Upper lobe of left lung (tissue), 6 donors: ENCODE measurements around the gene KCNMA1. TPM values are rescaled to one million over a fixed set of nuclear protein-coding genes. Genes with fewer than 3 reads are reported as not detected.

ENCODE experiments used
- ATAC-seq, 2 donors: fragments of 200-7000 bp; cut with Tn5 transposase; one replicate each; pipeline ENCODE4 v1.9.1; 2022; ENCODE audit warnings: mild to moderate bottlenecking in 2 of 2, moderate library complexity in 2 of 2; ENCODE audit not compliant: low FRiP score in 2 of 2
- DNase-seq, 2 donors: peaks; one replicate each; pipeline ENCODE4 v3.0.0-alpha.2; 2019 to 2020
- H3K27ac ChIP-seq, 4 donors: fragments of 200-600 bp; sonication (generic); one replicate each; pipeline ENCODE4 v1.5.1; 2016 to 2019
- H3K27me3 ChIP-seq, 4 donors: fragments of 200-600 bp; sonication (generic); one replicate each; pipeline ENCODE4 v1.5.1; 2017 to 2019
- H3K36me3 ChIP-seq, 4 donors: fragments of 200-600 bp; sonication (generic); one replicate each; pipeline ENCODE4 v1.5.1; 2016 to 2019
- H3K4me1 ChIP-seq, 4 donors: fragments of 200-600 bp; sonication (generic); one replicate each; pipeline ENCODE4 v1.5.1; 2018 to 2019
- H3K4me3 ChIP-seq, 4 donors: fragments of 200-600 bp; sonication (generic); one replicate each; pipeline ENCODE4 v1.5.1; 2017 to 2019; ENCODE audit warnings: mild to moderate bottlenecking in 2 of 4, moderate library complexity in 1 of 4
- H3K9me3 ChIP-seq, 4 donors: fragments of 200-600 bp; sonication (generic); one replicate each; pipeline ENCODE4 v1.5.1; 2018 to 2019
- CTCF ChIP-seq, 6 experiments: fragments of 450-650 bp in 4 of 6; fragments of 200-600 bp in 2 of 6; sonication (generic) in 2 of 6; IDR thresholded peaks; one replicate each; pipeline ENCODE4 v1.5.1; 2016 to 2019; ENCODE audit warnings: antibody characterized with exemption in 6 of 6
- EP300 ChIP-seq, 4 donors: sonication (generic); formaldehyde crosslinking; IDR thresholded peaks; one replicate each; pipeline ENCODE4 v1.5.1; 2017; ENCODE audit warnings: antibody characterized with exemption in 4 of 4, control low read depth in 2 of 4
- POLR2A ChIP-seq, 4 donors: fragments of 450-650 bp; IDR thresholded peaks; one replicate each; pipeline ENCODE4 v1.5.1; 2016 to 2017; ENCODE audit warnings: antibody characterized with exemption in 4 of 4, mild to moderate bottlenecking in 2 of 4
- POLR2AphosphoS5 ChIP-seq, 2 donors: sonication (generic); formaldehyde crosslinking; IDR thresholded peaks; one replicate each; pipeline ENCODE4 v1.5.1; 2017; ENCODE audit warnings: antibody characterized with exemption in 2 of 2
- WGBS, 2 donors: methylation state at CpG; one replicate each; pipeline ENCODE4 v1.1.5; 2017 to 2018; 5-methylcytosine and 5-hydroxymethylcytosine counted together
- total RNA-seq, 6 donors: library from RNA; depleted of rRNA in 4 of 6; stranded (reverse); fragments of >200 nt in 4 of 6; gene quantifications; one replicate each; pipeline versions ENCODE4 v1.1.0 to v1.2.1, GENCODE V29; 2016 to 2021
- donor health status: DM: no; HTN: no; CAD: no; lungs with moderate emphysema.
- donor health status: DM: no; HTN: yes; CAD: no; lungs with severe emphysema.

Gene KCNMA1
- total RNA-seq, 6 donors from 2014 or later = 5.8 to 107 (median 22.0) TPM

DNA sequence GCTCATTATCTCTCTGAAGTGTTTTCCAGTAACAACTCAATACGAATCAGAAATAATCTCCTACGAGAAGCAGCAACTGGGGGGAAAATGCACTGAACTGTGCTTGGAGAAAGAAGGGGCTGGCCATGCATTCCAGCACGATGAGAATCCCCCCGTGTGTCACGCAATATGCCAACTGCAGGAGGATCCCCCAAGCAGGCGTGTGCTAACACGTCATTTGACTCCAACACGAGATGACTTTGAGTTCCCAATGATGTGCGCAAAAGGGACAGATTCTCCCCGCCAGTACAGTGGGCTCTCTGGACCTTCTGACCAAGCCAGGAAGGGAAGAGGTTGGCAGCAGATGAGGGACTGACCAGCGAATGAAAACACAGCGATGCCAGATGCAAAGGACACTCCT is 105.5 kb downstream of the KCNMA1 start:
- Histone ChIP-seq H3K4me1 (no peaks in the 10 kb centered on the region), H3K9me3 (no peaks in the 10 kb centered on the region), H3K4me3 (no peak overlapping the region), H3K36me3 (no peaks in the 10 kb centered on the region), H3K27ac (peak overlapping the region in 1 of 4 donors; percentile 77), H3K27me3 (no peaks in the 10 kb centered on the region)
- DNase-seq = no peak
- 78 to 81% methylated on average over 12 of the region's 12 CpGs for WGBS, 2 donors
- TF ChIP-seq POLR2A (IDR thresholded peaks at IDR 0.05) (no peak), CTCF (IDR thresholded peaks at IDR 0.05) (no peak), EP300 (IDR thresholded peaks at IDR 0.05) (no peak), POLR2AphosphoS5 (IDR thresholded peaks at IDR 0.05) (no peak)
- ATAC-seq = no peak

GRCh38 chr10:77531441-77532001 is 106.1 kb downstream of the KCNMA1 start:
- H3K27ac ChIP-seq = peak overlapping the region in 2 of 4 donors; percentile 27 to 77
- no peaks in the 10 kb centered on the region for H3K9me3 ChIP-seq
- peak in 1 of 4 donors; percentile 38 for TF ChIP-seq POLR2A (IDR thresholded peaks at IDR 0.05)
- no peak for TF ChIP-seq CTCF (IDR thresholded peaks at IDR 0.05)
- no peaks in the 10 kb centered on the region for H3K4me1 ChIP-seq
- 44 to 55% methylated on average over 7 to 10 of the region's 10 CpGs for whole genome bisulfite sequencing, 2 donors
- H3K36me3 ChIP-seq = no peaks in the 10 kb centered on the region
- ATAC-seq = peak in 1 of 2 donors; percentile 84
- DNase-seq = peak in 1 of 2 donors; percentile 46
- no peak overlapping the region for H3K4me3 ChIP-seq
- no peaks in the 10 kb centered on the region for H3K27me3 ChIP-seq

GRCh38 chr10:77530011-77530410 is 107.6 kb downstream of the KCNMA1 start:
- H3K36me3 ChIP-seq = no peaks in the 10 kb centered on the region
- TF ChIP-seq EP300 (IDR thresholded peaks at IDR 0.05) (no peak), POLR2AphosphoS5 (IDR thresholded peaks at IDR 0.05) (no peak), CTCF (IDR thresholded peaks at IDR 0.05) (no peak), POLR2A (IDR thresholded peaks at IDR 0.05) (no peak)
- no peaks in the 10 kb centered on the region for H3K9me3 ChIP-seq
- 74 to 77% methylated on average over 3 of the region's 3 CpGs for WGBS, 2 donors
- no peak for ATAC-seq
- H3K27ac ChIP-seq = peak overlapping the region in 2 of 4 donors; percentile 35 to 77
- no peaks in the 10 kb centered on the region for H3K4me1 ChIP-seq
- H3K4me3 ChIP-seq = no peak overlapping the region
- no peak for DNase-seq
- no peaks in the 10 kb centered on the region for H3K27me3 ChIP-seq

- H3K27ac ChIP-seq = peak overlapping the region in 1 of 4 donors; percentile 77
- no peak overlapping the region for H3K4me3 ChIP-seq
- no peak for TF ChIP-seq POLR2AphosphoS5 (IDR thresholded peaks at IDR 0.05)
- no peak for TF ChIP-seq CTCF (IDR thresholded peaks at IDR 0.05)
- no peak for TF ChIP-seq POLR2A (IDR thresholded peaks at IDR 0.05)
- no peak for TF ChIP-seq EP300 (IDR thresholded peaks at IDR 0.05)
- no peaks in the 10 kb centered on the region for H3K27me3 ChIP-seq
- 74 to 85% methylated on average over 3 of the region's 3 CpGs for WGBS, 2 donors
- no peaks in the 10 kb centered on the region for H3K36me3 ChIP-seq
- no peaks in the 10 kb centered on the region for H3K9me3 ChIP-seq
- ATAC-seq (no peak), DNase-seq (no peak)
- H3K4me1 ChIP-seq = no peaks in the 10 kb centered on the region
Measured at GRCh38 chr10:77529050-77529576, 108.5 kb downstream of the KCNMA1 start.

- 89 to 93% methylated on average over 1 to 2 of the region's 2 CpGs for WGBS, 2 donors
- DNase-seq (no peak), ATAC-seq (no peak)
- Histone ChIP-seq H3K4me3 (no peak overlapping the region), H3K27ac (peak overlapping the region in 1 of 4 donors; percentile 21), H3K27me3 (no peaks in the 10 kb centered on the region), H3K4me1 (no peaks in the 10 kb centered on the region), H3K9me3 (no peaks in the 10 kb centered on the region), H3K36me3 (no peaks in the 10 kb centered on the region)
- TF ChIP-seq POLR2A (IDR thresholded peaks at IDR 0.05) (no peak), EP300 (IDR thresholded peaks at IDR 0.05) (no peak), CTCF (IDR thresholded peaks at IDR 0.05) (no peak), POLR2AphosphoS5 (IDR thresholded peaks at IDR 0.05) (no peak)
Measured at GRCh38 chr10:77527839-77528238, 109.8 kb downstream of the KCNMA1 start.
